ENCODE measurements around the gene SAPCD2.
"Not testable (repeated sequence)": the region's sequence is repeated elsewhere in the genome, so short reads cannot be mapped to it uniquely, and the experiment has no call there.

SAPCD2 gene

GRCh38 chr9:137070201-137070905 is at the start of gene SAPCD2:
TSS of gene SAPCD2 (minus strand) at chr9:137070557. CDS start at chr9:137070460, 97 bp downstream.
- DNase-seq: peak; percentile 84

GRCh38 chr9:137118092-137118603 is 47.8 kb upstream of the SAPCD2 start:
- not testable (repeated sequence) for DNase-seq

DNA sequence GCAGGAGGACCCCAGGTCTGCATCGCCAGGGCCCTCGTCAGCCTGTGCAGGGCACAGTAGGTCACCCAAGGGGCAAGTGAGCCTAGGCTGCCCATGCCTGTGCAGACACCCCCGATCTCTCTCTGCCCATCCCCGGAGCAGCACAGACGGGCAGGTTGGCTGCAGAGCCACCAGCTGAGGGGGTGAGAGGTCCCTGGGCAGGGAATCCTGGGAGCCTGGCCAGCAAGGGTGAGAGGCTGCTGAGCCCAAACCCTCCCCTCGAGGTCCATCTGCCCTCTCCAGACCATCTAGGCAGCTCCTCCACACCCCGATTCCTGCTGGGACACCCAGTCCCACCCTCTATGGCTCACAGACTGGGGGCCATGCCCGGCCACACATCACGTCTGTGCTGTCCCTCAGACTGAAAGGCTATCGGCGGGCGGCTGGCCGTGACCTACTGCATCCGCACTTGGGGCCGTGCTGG is 46.9 kb upstream of the SAPCD2 start:
- DNase-seq: no peak

DNA sequence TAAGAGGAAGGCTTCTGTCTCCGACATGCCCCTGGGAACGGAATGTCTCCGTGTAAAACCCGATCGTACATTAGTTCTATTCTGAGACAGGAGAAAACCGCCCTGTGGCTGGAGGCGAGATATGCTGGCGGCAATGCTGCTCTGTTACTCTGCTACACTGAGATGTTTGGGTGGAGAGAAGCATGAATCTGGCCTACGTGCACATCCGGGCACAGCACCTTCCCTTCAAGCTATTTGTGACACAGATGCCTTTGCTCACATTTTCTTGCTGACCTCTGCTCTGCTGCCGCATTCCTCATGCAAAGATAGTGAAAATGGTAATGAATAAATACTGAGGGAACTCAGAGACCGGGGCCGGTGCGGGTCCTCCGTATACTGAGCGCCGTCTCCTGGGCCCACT is 46.4 kb upstream of the SAPCD2 start:
- DNase-seq: no peak

DNA sequence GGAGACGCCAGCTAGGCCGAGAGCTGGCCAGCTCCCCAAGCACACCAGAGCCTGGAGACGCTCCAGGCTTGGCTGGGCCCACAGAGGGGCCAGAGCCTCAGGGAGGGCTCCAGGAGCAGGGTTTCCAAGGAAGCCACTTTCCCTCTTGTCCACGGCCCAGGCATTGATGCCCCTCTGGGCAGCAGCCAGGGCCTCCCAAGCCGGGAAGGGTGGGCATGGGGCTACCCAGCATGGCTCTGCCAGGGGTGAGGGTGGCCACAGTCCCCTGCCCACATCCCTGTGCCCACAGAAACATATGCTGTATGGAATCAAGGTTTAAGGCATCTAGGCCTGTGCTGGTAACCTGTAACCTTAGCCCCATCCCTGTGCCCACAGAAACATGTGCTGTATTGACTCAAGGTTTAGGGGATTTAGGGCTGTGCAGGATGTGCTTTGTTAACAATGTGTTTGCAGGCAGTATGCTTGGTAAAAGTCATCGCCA is 45.7 kb upstream of the SAPCD2 start:
- DNase-seq: no peak

DNA sequence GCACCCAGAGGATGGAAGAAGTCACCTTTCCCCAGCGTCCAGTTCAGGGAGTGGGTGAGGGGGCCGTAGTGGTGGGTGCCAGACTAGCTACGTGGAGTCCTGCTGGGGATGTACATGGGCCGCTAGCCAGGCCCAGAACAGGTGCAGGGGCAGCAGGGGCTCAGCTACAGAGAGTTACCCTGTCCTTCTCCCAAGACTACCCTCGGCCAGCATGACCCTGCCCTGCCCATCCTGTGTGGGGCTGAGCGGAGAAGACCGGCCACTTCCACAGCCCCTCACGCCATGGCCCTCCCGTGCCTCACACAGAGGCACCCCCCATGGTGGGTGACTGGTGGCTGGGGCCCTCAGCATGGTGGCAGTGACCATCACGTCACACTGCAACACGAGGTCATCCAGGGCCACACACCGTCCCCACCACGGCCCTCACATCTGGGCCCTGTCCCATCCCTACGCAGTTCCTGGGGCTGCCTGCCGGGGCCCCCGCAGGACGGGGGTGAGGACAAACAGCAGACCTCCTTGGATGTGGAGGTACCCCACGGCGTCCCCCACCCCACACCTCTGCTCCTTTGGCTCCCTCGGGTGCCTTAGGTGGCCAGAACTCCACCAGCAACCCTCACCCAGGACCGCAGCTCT is 45.2 kb upstream of the SAPCD2 start:
- DNase-seq: no peak

DNA sequence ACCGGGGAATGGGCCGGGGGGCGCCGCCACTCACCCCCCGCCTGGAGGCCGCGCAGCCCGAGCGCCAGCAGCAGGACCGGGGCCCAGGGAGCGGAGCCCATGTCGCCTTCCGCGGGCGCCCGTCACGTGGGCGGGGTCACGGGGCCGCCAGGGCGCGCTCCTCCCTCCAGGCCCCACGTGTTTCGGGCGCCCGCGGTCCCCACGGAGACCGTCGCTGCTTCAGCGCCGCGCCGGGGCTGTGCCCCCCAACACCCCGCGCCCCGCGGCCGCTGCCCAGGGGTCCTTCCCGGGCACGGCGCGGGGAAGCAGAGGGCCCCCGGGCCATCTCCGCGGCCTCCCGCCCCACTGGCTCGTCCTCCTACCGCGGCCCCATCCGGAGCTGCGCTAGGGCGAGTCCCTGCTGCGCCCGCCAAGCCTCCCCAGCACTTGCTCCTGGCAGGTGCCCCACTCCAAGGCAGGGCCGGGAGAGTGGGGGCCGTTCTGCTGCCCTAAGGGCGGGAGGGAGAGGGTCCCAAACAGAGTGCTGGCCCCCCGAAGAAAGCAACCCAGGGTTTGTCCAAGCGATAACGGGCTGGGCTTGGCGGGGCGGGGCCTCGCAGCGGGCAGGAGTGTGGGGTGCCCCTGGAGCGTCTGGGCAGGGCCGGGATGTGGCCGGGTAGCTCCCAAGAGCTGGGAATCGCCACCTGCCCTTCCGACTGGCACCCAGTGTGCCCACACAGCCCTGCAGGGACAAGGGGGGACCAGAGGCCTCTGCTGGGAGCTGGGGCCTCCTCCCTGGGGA is 44.4 kb upstream of the SAPCD2 start, which contains the start of gene DPP7:
TSS of gene DPP7 (minus strand) at position 121 of the 781 bp plus-strand sequence. CDS start at position 101, 20 bp downstream.
- peak; percentile 75 for DNase-seq

DNA sequence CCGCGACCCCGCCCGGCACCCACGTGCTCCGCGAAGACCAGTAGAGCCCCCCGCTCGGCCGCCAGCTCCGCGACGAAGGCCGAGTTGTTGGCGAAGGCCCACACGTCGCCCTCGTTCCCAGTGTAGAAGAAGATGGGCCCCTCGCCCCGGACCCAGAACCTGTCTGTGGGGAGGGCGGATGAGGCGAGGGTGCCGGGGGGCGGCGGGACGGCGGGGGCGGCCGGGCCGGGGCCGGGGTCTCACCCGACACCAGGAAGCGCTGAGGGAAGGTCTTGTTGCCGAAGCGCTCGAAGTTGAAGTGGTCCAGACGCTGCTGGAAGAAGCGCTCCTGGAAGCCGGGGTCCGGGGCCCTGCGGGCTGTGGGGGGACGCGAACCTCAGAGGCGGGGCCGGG is 43.9 kb upstream of the SAPCD2 start:
- no peak for DNase-seq

- peak; percentile 29 for DNase-seq
Observed at GRCh38 chr9:137113385-137114159, 43.2 kb upstream of the SAPCD2 start.

DNA sequence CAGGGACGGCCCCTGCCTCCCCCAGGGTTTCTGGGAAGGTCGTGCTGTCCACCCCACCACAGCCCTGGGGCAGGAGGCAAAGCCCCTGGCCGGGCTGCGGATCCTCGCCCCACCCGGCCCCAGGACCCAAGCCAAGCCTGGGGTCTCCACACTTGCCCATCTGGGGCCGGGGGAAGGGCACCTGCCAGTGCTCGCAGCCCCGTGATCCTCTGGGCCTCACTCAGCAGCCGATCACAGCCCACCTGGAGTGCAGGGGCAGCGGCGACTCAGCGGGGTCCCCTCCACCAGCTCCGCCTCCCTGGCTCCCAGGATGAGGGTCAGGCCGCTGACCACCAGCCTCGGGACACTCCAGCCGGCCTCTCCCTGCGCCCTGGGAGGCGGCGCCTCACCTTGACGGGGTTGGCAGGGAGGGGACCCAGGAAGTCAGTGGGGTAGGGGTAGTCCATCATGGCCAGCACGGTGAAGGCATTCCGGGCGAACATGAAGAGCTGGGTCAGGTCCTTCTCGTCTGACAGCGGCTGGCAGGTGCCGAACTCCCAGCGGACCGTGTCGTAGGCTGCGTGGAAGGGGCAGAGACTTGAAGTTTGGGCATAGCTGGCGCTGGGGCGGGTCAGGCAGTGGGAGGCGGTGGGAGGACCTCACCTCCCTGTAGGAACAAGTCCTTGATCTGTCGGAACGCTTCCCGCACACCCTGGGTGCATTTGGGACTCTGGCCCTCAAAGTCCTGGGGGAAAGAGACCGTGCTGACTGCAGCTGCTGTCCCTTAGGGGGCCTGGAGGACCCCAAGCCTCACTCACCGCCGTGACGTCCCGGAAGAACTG is 42.4 kb upstream of the SAPCD2 start:
- DNase-seq: no peak

DNA sequence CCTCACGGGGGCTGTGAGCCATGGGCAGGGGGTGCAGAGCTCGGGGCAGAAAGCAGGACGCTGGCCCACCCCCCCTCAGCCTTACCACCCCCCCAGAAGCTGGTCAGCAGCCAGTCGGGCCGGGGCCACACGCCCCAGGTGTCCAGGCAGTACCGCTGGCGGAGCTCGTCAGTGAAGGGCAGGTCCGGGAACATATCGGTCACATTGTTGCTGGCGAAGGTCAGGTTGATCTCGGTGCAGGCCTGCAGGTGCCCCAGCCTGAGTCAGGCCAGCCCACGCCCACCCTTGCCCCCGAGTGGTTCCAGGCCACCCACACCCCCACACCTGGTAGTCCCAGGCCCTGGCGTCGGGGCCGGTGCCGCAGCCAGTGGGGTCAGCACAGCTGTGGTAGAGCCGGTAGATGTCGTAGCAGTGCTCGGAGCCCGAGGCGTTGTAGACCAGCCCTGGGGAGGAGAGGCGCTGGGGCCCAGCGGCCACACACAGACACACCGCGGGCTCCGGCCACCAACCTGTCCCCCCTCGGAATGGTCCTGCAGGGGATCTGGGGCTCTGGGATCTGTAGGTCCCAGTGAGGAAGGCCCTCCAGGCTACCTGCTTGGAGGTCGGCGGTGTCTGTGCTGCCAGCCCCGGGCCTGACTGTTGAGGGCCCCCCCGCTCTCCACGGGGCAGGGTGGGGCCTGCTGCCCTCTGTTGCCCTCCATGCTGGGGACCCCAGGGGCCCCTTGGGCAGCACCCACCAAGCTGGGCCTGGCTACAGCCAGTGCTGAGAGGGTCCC is 41.6 kb upstream of the SAPCD2 start:
- DNase-seq: no peak

- no peak for DNase-seq
Observed at GRCh38 chr9:137110911-137111787, 40.8 kb upstream of the SAPCD2 start.

- DNase-seq: no peak
Observed at GRCh38 chr9:137110147-137110910, 40.0 kb upstream of the SAPCD2 start.

GRCh38 chr9:137109250-137110146 is 39.1 kb upstream of the SAPCD2 start:
- DNase-seq: no peak

DNA sequence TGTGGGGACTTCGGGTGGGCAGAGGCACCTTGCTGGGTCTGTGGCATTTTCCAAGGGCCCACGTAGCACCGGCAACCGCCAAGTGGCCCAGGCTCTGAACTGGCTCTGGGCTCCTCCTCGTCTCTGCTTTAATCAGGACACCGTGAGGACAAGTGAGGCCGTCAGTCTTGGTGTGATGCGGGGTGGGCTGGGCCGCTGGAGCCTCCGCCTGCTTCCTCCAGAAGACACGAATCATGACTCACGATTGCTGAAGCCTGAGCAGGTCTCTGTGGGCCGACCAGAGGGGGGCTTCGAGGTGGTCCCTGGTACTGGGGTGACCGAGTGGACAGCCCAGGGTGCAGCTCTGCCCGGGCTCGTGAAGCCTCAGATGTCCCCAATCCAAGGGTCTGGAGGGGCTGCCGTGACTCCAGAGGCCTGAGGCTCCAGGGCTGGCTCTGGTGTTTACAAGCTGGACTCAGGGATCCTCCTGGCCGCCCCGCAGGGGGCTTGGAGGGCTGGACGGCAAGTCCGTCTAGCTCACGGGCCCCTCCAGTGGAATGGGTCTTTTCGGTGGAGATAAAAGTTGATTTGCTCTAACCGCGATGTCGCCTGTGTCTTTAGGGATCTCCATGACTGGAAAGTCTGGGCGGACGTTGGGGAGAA is 38.4 kb upstream of the SAPCD2 start:
- no peak for DNase-seq

- no peak for DNase-seq
Observed at GRCh38 chr9:137107982-137108381, 37.6 kb upstream of the SAPCD2 start.

DNA sequence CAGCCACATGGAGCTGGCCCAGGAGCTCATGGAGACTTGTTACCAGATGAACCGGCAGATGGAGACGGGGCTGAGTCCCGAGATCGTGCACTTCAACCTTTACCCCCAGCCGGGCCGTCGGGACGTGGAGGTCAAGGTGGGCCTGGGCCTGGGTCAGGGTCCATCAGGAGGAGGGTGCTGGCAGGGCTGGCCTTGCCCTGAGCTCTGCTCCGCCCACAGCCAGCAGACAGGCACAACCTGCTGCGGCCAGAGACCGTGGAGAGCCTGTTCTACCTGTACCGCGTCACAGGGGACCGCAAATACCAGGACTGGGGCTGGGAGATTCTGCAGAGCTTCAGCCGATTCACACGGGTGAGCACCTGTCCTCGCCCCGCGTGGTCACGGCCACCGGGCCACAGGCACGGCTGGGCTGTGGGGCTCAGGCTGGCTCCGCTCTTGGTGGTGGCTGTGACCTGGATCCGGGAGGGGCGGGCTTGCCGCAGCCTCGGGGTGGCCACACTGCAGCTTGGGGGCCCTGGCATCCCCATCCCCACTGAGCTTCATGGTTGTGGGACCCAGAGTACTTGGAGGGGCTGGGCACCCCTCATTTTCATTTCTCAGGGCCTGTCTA is 37.1 kb upstream of the SAPCD2 start:
- no peak for DNase-seq

All from stimulated activated naive CD4-positive, alpha-beta T cell treated with Interleukin-2 at 50 U/mL for 16 hours (primary cell).